DOHH2 (cell line): ENCODE measurements around the gene ADARB1.

ENCODE experiments used
- H3F3A ChIP-seq: fragments of 200-600 bp; sonication (generic), shearing (Covaris generic); 2 replicates; pipeline ENCODE4 v1.6.0; 2016; ENCODE audit warnings: antibody characterized with exemption, mild to moderate bottlenecking; ENCODE audit not compliant: control insufficient read depth, insufficient read depth
- H3K27ac ChIP-seq: fragments of 200-600 bp; sonication (generic); 2 replicates; pipeline ENCODE4 v1.5.1; 2014; ENCODE audit warnings: low read depth, mild to moderate bottlenecking, low read length, moderate library complexity
- H3K27me3 ChIP-seq: fragments of 200-600 bp; sonication (generic); 2 replicates; pipeline ENCODE4 v1.6.1; 2014; ENCODE audit warnings: mild to moderate bottlenecking, low read length, mixed read lengths; ENCODE audit not compliant: control insufficient read depth
- H3K36me3 ChIP-seq: fragments of 200-600 bp; sonication (generic); 2 replicates; pipeline ENCODE4 v1.6.1; 2014; ENCODE audit warnings: mild to moderate bottlenecking, low read length, moderate library complexity, mixed read lengths; ENCODE audit not compliant: control insufficient read depth
- H3K4me1 ChIP-seq: fragments of 200-600 bp; sonication (generic); 2 replicates; pipeline ENCODE4 v1.6.1; 2014; ENCODE audit warnings: mild to moderate bottlenecking, low read length, mixed read lengths; ENCODE audit not compliant: control insufficient read depth
- H3K4me2 ChIP-seq: fragments of 200-600 bp; sonication (generic); 2 replicates; pipeline ENCODE4 v1.6.0; 2014; ENCODE audit warnings: mild to moderate bottlenecking, low read length, moderate library complexity
- H3K4me3 ChIP-seq: fragments of 200-600 bp; sonication (generic); 2 replicates; pipeline ENCODE4 v1.5.1; 2014; ENCODE audit warnings: mild to moderate bottlenecking, low read length, mixed read lengths
- H3K79me2 ChIP-seq: fragments of 200-600 bp; sonication (generic); 2 replicates; pipeline ENCODE4 v1.6.1; 2014; ENCODE audit warnings: mild to moderate bottlenecking, low read length, mixed read lengths; ENCODE audit not compliant: control insufficient read depth
- H3K9me2 ChIP-seq: fragments of 200-600 bp; sonication (generic); replicated peaks from 2 replicates; pipeline ENCODE4 v1.6.1; 2014; ENCODE audit warnings: mild to moderate bottlenecking, low read length, mixed read lengths; ENCODE audit not compliant: control insufficient read depth
- H3K9me3 ChIP-seq: fragments of 200-600 bp; sonication (generic); 2 replicates; pipeline ENCODE4 v1.6.1; 2014; ENCODE audit warnings: antibody characterized with exemption, low read length, mixed read lengths; ENCODE audit not compliant: control insufficient read depth, insufficient read depth
- H4K20me1 ChIP-seq: fragments of 200-600 bp; sonication (generic); 2 replicates; pipeline ENCODE4 v1.6.0; 2014; ENCODE audit warnings: low read depth, mild to moderate bottlenecking, antibody characterized with exemption, low read length, moderate library complexity; ENCODE audit not compliant: control insufficient read depth, insufficient read depth
- EZH2phosphoT487 ChIP-seq: fragments of 200-600 bp; sonication (generic); IDR thresholded peaks from 2 replicates; pipeline ENCODE4 v1.6.1; 2017; ENCODE audit warnings: borderline replicate concordance, mild to moderate bottlenecking, antibody characterized with exemption, low read length, moderate library complexity, mixed read lengths
- TF ChIP-seq, protein P1 (sequence below): fragments of 200-600 bp; sonication (generic); IDR thresholded peaks from one replicate; pipeline ENCODE4 v1.5.1; 2014; ENCODE audit warnings: antibody characterized with exemption, mild to moderate bottlenecking, low read depth, low read length; ENCODE audit not compliant: poor library complexity, severe bottlenecking

The ADARB1 gene

GRCh38 chr21:45055861-45056260 is 18.5 kb upstream of the ADARB1 start:
- H3K4me3 ChIP-seq: no peak overlapping the region
- H3K9me2 ChIP-seq: no peaks in the 10 kb centered on the region
- H3F3A ChIP-seq: no peaks in the 10 kb centered on the region
- no peaks in the 10 kb centered on the region for H3K79me2 ChIP-seq
- no peak overlapping the region for H3K4me2 ChIP-seq
- H3K27me3 ChIP-seq: no peaks in the 10 kb centered on the region
- no peaks in the 10 kb centered on the region for H3K9me3 ChIP-seq
- TF ChIP-seq, protein P1, sequence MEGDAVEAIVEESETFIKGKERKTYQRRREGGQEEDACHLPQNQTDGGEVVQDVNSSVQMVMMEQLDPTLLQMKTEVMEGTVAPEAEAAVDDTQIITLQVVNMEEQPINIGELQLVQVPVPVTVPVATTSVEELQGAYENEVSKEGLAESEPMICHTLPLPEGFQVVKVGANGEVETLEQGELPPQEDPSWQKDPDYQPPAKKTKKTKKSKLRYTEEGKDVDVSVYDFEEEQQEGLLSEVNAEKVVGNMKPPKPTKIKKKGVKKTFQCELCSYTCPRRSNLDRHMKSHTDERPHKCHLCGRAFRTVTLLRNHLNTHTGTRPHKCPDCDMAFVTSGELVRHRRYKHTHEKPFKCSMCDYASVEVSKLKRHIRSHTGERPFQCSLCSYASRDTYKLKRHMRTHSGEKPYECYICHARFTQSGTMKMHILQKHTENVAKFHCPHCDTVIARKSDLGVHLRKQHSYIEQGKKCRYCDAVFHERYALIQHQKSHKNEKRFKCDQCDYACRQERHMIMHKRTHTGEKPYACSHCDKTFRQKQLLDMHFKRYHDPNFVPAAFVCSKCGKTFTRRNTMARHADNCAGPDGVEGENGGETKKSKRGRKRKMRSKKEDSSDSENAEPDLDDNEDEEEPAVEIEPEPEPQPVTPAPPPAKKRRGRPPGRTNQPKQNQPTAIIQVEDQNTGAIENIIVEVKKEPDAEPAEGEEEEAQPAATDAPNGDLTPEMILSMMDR: no peak
- no peak for TF ChIP-seq EZH2phosphoT487
- H3K27ac ChIP-seq: no peak overlapping the region
- H3K4me1 ChIP-seq: no peaks in the 10 kb centered on the region
- no peaks in the 10 kb centered on the region for H3K36me3 ChIP-seq
- H4K20me1 ChIP-seq: no peaks in the 10 kb centered on the region

DNA sequence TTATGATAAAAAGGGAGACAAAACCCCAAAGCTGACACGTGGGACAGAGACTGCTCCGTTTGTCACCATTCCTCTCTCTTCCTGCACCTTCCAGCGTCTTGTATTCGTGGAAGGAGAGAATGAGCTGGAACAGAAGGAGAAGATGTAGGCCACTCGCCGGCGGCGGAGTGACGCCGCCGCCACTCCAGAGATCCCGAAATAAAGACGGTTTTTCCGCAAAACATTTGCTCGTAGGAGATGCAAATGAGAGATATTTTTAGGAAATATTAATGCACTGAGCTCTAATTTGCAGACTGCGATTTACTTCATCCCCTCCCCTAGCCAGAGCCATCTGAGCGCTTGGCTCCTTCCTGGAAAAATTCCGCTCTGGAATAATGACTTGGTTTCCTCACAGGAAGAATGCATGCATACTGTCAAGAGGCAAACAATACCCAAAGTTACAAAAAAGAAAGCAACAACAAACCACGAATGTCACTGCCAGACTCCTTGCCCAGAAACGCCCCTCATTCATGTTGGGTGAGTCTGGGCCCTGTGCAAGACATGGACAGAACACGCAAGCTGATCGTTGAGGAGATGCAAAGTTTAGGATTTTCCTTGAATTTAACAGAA is 18.0 kb upstream of the ADARB1 start:
- Histone ChIP-seq H3K79me2 (no peaks in the 10 kb centered on the region), H3K9me3 (no peaks in the 10 kb centered on the region), H4K20me1 (no peaks in the 10 kb centered on the region), H3K4me3 (no peak overlapping the region), H3K4me1 (no peaks in the 10 kb centered on the region), H3K36me3 (no peaks in the 10 kb centered on the region), H3K27me3 (0 out of 2 replicates have a peak, but pooled peaks cover 2% of the 10 kb centered on the region), H3K9me2 (no peaks in the 10 kb centered on the region), H3K4me2 (no peak overlapping the region), H3F3A (no peaks in the 10 kb centered on the region), H3K27ac (no peak overlapping the region)
- no peak for TF ChIP-seq EZH2phosphoT487
- TF ChIP-seq, protein P1: no peak

DNA sequence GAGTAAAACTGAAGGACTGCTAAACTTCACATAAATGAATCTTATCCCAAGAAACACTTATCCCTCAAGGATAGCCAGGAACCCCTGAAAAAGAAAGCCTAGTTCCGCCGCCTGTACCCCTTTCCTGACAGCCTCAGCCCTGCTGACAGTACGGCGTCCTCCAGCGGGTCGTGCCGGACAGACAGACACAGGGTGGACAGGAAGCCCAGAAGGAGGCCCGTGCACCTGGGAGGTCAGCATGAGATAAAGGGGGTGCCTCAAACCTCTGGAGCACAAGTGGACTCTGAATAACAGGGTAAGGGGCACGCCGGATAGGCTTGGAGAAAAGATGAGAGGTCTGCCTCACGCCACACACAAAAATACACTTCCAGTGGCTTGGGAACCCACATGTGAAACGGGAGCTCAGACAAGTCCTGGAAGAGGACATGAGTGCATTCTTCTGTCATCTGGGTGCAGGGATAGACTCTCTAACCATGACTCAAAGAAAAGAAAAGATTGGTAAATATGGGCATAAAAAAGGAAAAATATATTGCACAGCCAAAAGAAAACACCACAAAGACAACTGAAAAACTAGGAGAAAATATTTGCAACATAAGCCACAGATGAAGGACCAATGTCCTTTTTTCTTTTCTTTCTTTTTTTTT is 17.3 kb upstream of the ADARB1 start:
- Histone ChIP-seq H3K9me3 (no peaks in the 10 kb centered on the region), H3F3A (no peaks in the 10 kb centered on the region), H3K9me2 (no peaks in the 10 kb centered on the region), H3K79me2 (no peaks in the 10 kb centered on the region), H3K27ac (no peak overlapping the region), H3K27me3 (0 out of 2 replicates have a peak, but pooled peaks cover 4% of the 10 kb centered on the region), H3K36me3 (no peaks in the 10 kb centered on the region), H4K20me1 (no peaks in the 10 kb centered on the region), H3K4me1 (no peaks in the 10 kb centered on the region), H3K4me2 (no peak overlapping the region), H3K4me3 (no peak overlapping the region)
- no peak for TF ChIP-seq EZH2phosphoT487
- TF ChIP-seq, protein P1: no peak
